Measurements from ENCODE around the gene MPC1L.

MPC1L gene

DNA sequence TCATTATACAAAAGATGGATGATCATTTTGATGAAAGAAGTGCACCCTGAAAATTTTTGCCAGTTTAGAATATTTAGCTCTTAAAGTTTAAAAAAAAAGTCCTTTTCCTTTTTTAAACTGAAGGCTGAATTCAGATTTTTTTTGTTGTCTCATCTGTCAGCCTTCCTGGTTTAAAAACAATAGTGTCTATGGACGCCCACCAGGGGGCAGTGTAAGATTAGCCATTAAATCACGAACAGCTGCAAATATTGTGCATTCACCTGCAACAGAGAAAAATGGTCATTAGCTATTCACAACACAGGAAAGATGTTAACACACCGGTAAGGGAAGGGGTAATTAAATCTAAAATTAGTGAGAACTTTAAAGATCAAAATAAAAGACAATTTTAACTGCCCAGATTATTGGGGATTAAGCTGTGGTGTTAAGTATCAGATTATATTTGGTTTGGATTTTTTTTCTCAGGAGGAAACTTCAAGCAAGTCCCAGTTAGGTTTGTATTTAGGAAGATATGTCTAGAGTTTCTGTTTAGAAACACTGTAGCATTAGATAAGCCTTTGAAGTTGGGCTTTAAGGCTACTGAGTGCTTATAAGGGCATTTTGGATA, 28.5 kb downstream of the MPC1L start:
- peak; percentile 60 for DNase-seq (ENCODE audit: low read depth)
- H3K4me3 ChIP-seq (ENCODE audit: low read length) = no peak overlapping the region
- TF ChIP-seq, protein P1, sequence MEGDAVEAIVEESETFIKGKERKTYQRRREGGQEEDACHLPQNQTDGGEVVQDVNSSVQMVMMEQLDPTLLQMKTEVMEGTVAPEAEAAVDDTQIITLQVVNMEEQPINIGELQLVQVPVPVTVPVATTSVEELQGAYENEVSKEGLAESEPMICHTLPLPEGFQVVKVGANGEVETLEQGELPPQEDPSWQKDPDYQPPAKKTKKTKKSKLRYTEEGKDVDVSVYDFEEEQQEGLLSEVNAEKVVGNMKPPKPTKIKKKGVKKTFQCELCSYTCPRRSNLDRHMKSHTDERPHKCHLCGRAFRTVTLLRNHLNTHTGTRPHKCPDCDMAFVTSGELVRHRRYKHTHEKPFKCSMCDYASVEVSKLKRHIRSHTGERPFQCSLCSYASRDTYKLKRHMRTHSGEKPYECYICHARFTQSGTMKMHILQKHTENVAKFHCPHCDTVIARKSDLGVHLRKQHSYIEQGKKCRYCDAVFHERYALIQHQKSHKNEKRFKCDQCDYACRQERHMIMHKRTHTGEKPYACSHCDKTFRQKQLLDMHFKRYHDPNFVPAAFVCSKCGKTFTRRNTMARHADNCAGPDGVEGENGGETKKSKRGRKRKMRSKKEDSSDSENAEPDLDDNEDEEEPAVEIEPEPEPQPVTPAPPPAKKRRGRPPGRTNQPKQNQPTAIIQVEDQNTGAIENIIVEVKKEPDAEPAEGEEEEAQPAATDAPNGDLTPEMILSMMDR (IDR thresholded peaks at IDR 0.05; ENCODE audit: insufficient read depth, low read depth, low read length, missing control alignments) = peak; percentile 52

DNA sequence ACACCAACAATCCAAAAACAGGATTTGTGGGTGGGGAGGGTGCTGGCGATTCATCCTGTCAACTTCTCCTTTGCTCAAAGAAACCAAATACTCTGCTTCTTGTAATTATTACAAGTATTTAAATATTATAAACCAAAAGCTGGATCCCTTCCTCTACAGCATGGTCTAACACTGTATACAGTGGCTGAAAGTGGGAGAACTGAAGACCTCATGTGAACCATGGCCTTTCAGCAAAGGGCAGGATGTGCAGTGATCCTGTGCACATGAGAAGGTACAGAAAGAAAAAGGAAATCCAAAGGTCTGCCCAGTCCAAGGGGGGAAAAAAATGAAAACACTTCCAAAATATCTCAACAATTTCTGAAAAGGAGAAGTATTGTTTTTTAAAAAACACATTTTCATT, 29.4 kb downstream of the MPC1L start:
- DNase-seq (ENCODE audit: low read depth) = no peak
- TF ChIP-seq, protein P1 (IDR thresholded peaks at IDR 0.05; ENCODE audit: insufficient read depth, low read depth, low read length, missing control alignments) = no peak
- H3K4me3 ChIP-seq (ENCODE audit: low read length) = no peak overlapping the region

DNA sequence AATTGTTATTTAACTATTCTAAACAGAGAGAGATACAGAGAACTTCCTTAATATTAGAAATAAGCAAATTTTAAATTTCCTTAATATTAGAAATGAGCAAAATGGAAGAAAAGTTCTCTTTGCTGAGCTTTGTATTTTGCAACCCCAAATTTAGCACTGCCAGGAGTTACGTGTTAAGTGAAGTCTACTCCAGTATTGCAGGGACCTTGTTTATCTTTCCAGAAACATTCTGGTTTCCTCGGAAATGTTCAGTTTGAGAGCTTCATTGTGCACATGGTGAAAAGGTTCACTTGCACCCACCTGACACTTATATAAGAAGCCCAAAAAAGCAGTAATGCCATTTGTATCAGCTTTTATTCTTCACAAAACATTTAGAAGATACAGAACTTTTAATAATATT, 30.3 kb downstream of the MPC1L start:
- H3K4me3 ChIP-seq (ENCODE audit: low read length) = no peak overlapping the region
- DNase-seq (ENCODE audit: low read depth) = no peak
- TF ChIP-seq, protein P1 (IDR thresholded peaks at IDR 0.05; ENCODE audit: insufficient read depth, low read depth, low read length, missing control alignments) = no peak

DNA sequence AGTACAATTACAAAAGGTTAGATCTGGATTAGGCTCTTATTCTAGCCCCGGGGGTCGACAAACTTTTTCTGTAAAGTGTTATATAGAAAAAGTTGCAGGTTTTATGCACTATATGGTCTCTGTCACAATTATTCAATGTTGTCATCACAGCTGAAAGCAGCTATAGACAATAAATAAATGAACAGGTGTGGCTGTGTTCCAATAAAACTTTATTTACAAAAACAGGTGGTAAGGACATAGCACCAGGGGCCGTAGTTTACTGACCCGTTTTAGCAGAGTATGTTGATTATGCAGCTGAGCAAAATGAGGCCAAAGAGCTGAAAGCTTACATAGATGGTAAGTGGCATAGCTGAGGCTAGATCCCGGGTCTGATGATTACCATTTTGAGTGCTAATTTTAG, 37.2 kb downstream of the MPC1L start:
- DNase-seq (ENCODE audit: low read depth) = no peak
- TF ChIP-seq, protein P1 (IDR thresholded peaks at IDR 0.05; ENCODE audit: insufficient read depth, low read depth, low read length, missing control alignments) = no peak
- H3K4me3 ChIP-seq (ENCODE audit: low read length) = no peak overlapping the region

- no peak for DNase-seq (ENCODE audit: low read depth)
- H3K4me3 ChIP-seq (ENCODE audit: low read length) = no peak overlapping the region
- TF ChIP-seq, protein P1 (IDR thresholded peaks at IDR 0.05; ENCODE audit: insufficient read depth, low read depth, low read length, missing control alignments) = no peak
These were observed 38.3 kb downstream of the MPC1L start for GRCh38 chrX:40661489-40661888.

- TF ChIP-seq, protein P1 (IDR thresholded peaks at IDR 0.05; ENCODE audit: insufficient read depth, low read depth, low read length, missing control alignments) = no peak
- H3K4me3 ChIP-seq (ENCODE audit: low read length) = no peak overlapping the region
- no peak for DNase-seq (ENCODE audit: low read depth)
These were observed 40.0 kb downstream of the MPC1L start for GRCh38 chrX:40663078-40663740.

Data from epithelial cell of esophagus (primary cell).